Fibroblast of skin of left biceps (primary cell): Measurements from ENCODE around the gene SLC22A5.

ENCODE experiments used
- DNase-seq, 2 experiments: peaks; one replicate each; pipeline ENCODE4 v3.0.0-alpha.2; 2013; ENCODE audit warnings: low read depth in 2 of 2

SLC22A5 gene

DNA sequence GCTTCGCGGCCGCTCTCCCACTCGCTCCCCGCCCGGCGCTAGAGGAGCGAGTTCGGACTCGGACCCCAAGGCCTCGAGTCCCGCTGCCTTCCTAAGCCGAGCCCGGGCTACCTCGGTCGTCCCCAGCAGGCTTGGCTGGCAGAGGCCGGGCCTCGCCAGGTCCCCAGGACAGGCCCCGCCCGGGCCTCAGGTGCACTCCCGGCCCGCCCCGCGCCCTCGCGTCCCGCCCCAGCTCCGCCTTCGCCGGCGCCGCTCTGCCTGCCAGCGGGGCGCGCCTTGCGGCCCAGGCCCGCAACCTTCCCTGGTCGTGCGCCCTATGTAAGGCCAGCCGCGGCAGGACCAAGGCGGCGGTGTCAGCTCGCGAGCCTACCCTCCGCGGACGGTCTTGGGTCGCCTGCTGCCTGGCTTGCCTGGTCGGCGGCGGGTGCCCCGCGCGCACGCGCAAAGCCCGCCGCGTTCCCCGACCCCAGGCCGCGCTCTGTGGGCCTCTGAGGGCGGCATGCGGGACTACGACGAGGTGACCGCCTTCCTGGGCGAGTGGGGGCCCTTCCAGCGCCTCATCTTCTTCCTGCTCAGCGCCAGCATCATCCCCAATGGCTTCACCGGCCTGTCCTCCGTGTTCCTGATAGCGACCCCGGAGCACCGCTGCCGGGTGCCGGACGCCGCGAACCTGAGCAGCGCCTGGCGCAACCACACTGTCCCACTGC is at the start of gene SLC22A5:
Gene SLC22A5 (plus strand): TSS at position 237 of the 707 bp plus-strand sequence. CDS start 263 bp downstream, at position 500.
- DNase-seq, result no peak

DNA sequence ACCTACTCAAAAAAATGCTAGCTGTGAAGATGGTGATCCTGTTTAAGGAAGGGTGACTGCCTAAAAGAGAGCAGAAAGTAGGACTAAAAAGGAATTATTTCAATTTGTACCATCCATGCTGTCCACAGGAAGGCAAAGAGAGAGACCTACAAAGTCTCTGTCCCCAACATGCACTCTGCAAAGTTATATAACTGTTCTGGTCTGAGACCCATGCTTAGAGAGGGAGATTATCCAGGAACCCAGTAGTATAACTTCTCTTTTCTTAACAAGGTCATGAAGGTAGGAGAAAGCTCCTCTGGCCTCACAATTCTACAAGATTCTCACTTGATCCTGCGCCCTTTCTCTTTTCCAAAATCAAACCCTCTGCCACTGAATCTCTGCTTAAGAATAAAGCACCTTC is 49.5 kb upstream of the SLC22A5 start:
- no peak for DNase-seq

DNA sequence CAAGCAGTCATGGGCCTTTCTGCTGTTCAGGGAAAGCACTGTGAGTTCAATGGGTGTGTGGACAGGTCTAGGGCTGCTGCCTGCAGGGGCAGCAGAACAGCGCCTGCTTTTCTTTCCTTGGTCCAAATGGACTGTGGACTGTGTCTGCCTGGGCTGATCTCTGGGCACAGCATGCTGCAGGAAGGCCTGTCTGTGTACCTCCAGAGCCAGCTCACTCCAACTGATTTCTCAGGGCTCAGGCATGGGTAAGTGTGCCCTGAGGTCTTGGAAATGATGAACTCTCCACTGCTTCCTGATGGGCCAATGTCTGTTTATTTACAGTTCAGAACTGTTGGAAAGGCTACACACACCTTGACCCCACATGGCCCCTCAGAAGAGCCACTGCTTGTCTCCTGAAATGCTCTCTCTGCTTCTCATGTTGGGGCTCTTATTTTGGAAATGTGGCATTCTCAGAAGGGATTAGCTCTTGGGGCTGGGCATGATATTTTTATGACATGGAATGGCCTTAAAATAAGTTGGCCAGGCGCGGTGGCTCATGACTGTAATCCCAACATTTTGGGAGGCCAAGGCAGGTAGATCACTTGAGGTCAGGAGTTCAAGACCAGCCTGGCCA is 48.3 kb upstream of the SLC22A5 start:
- DNase-seq, result no peak

GRCh38 chr5:132322266-132322665 is 47.2 kb upstream of the SLC22A5 start:
- DNase-seq, result no peak

- no peak for DNase-seq
These were observed 46.3 kb upstream of the SLC22A5 start for GRCh38 chr5:132323202-132323601.

- DNase-seq, result no peak
These were observed 43.8 kb upstream of the SLC22A5 start for GRCh38 chr5:132325691-132326090.

DNA sequence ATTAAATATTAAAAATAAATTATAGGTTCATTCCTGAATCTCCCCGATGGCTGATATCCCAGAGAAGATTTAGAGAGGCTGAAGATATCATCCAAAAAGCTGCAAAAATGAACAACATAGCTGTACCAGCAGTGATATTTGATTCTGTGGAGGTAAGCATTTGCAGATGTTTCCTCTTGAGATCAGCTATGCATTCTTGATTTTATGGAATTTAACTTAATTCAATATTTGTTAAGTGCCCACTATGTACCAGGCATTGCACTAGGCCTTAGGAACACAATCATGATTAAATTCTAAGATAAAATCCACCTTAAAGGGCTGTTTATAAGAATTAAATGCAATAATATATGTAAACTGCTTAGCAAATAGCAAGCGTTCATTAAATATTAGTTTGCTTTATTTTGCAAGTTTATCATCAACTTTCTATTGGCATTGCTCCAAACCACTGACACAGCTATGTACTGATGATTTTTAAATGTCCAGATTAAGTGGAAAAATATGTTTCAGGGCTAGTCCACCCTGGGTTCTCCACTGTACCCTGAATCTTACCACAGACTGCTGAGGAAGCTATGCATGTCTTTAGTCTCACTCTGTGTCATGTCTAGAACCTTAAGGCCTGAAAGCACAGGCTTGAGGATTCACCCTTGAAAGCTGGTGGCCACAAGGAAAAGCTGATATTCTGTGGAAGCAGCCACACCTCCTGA is 42.1 kb upstream of the SLC22A5 start:
- DNase-seq, result peak; percentile 35 to 41

- no peak for DNase-seq
These were observed 34.7 kb upstream of the SLC22A5 start for GRCh38 chr5:132334812-132335211.

GRCh38 chr5:132335402-132335801 is 34.1 kb upstream of the SLC22A5 start:
- no peak for DNase-seq

DNA sequence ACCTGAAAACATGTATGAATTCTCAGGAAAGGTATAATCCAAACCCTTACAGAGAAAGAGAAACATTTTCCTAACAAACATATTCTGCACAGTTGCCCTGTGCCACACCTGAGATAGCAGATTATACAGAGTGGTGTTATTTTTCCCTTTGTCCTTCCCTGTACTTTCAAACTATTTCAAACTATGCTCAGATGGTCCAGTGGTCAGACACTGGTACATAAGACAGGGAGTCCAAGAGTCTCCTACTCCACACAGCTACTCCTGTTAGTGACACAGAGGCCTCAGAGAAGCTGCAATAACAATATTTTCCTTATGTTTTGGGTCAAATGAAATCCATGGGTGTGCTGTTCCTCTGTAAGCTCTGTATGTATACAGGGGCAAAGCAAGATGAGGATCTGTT is 30.0 kb upstream of the SLC22A5 start:
- no peak for DNase-seq

DNA sequence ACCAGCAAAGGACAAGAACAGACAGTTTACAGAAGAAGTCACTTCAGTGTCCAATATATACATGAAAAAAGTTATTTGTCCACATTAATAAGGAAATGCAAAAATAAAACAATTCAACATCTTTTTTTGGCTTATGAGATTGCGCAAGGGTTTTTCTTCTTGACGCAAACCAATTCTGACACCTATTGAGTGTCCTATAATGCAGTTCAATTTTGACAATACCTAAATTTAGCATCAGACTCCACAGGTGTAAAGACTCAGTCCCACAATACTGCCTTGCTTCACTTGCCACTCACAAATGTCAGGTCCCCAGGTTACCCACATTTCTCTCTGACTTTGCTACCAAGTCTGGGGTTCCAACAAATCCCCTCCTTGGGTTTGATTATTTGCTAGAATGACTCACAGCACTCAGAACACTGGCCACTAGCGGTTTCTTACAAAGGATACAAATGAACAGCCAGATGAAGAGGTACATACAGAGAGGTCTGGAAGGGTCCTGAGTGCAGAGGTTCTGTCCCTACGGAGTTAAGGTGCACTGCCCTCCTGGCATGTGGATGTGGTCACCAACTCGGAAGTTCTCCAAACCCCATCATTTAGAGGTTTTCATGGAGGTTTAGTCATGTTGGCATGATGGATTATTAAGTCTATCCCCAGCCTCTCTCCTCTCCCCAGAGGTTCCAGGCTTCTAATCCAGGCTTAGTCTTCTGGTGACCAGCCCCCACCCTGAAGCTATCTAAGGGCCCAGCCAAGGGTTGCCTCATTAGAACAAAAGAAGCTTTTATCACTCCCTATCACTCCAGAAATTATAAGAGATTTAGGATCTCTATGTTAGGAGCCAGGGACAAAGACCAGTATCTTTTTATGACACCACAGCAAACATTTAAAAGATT is 27.0 kb upstream of the SLC22A5 start:
- DNase-seq, result no peak

DNA sequence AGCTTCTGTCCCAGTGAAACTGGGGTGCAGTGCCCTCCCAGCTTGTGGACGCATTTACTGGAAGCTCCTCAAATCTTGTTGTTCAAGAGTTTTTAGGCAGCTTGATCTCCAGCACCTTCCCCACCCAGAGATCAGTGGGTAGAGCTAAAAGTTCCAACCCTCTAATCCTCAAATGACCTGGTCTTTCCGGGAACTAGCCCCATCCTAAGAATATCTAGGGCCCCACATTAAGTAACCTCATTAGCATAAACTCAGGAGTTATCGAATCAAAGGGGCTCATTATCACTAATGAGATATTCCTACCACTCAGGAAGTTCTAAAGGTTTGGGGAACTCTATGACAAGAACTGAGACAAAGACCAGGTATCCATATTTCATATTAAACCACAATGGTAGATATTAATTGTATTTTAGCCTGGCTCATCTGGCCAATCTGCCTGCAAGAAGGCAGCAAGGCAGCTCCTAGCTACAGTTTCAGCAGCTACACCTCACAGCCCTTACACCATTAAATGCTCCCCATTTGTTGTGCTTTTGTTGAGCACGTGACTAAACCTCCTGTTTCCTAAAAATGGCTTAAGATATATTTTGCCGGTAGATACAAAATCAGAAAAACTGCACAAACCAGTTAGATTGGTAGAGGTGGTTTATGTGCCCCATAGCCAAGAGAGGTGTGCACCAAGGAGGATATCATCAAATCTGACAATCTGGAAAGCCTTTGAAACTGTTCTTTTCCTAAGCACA is 24.6 kb upstream of the SLC22A5 start:
- no peak for DNase-seq

DNA sequence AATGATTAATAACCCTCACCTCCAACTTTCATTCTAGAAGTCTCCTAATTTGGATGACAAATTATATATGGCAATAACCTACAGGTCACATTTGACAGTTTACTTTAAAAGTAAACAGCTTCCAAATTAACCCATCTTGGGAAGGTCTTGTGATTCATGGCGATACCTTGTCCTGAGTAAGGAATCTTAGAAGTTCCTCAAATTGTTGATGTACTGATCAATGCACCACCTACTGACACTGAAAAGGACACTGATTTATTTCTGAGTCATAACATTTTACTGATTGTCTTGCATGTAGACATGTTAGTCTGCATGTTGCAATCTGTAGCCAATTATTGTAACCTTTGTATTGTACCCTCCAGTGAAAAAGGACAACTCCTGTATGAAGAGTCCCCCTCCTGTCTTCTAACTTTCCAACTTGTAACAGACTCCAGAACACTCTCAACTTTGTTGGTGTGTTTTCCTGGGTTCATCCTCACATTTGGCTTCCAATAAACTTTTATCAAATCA is 16.0 kb upstream of the SLC22A5 start:
- no peak for DNase-seq

GRCh38 chr5:132354381-132355139 is 14.9 kb upstream of the SLC22A5 start:
- DNase-seq, result no peak

DNA sequence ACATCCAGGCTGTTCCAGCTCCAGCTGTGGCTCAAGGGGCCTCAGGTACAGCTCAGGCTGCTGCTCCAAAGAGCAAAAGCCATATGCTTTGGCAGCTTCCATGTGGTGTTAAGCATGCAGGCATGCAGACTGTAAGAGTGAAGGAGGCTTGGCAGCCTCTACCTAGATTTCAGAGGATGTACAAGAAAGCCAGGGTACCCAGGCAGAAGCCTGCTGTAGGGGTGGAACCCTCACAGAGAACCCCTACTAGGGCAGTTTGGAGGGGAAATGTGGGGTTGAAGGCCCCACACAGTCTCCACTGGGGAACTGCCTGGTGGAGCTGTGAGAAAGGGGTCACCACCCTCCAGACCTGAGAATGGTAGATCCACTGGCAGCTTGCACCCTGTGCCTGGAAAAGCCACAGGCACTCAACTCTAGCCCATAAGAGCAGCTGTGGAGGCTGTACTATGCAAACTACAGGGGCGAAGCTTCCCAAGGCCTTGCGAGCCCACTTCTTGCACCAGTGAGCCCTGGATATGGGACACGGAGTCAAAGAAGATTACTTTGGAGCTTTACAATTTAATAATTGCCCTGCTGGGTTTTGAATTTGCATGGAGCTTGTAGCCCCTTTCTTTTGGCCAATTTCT is 14.3 kb upstream of the SLC22A5 start:
- no peak for DNase-seq

DNA sequence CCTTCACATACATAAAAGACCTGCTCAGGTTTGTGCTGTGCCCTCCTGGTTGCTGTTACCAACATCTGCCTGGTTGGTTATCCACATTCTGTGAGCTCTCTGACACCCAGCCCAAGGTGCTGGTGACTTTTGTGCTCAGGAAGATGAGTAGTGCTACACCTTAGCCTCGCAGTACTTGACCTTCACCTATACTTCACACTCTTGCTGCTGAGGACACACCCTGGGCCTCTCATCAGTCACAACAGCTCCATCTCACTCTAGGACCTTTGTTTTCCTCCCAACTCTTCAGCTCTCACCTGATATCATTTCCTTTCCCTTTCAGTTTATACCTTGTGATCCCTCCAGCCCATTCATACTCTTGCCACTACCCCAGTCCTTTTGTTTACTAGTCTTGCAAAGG is 10.7 kb upstream of the SLC22A5 start:
- DNase-seq, result no peak

DNA sequence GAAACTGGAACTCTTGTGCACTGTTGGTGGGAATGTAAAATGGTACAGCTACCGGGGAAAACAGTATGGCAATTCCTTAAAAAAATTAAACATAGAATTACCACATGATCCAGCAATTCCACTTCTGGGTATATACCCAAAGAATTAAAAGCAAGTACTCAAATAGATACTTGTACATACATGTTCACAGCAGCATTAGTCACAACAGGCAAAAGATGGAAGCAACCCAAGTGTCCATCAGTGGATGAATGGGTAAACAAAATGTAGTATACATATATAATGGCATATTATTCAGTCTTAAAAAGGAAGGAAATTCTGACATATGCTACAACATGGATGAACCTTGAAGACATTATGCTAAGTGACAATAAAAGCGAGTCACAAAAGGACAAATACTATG is 7.4 kb upstream of the SLC22A5 start:
- DNase-seq, result no peak

- DNase-seq, result peak; percentile 31 to 37
These were observed 5.9 kb upstream of the SLC22A5 start for GRCh38 chr5:132363431-132364112.

DNA sequence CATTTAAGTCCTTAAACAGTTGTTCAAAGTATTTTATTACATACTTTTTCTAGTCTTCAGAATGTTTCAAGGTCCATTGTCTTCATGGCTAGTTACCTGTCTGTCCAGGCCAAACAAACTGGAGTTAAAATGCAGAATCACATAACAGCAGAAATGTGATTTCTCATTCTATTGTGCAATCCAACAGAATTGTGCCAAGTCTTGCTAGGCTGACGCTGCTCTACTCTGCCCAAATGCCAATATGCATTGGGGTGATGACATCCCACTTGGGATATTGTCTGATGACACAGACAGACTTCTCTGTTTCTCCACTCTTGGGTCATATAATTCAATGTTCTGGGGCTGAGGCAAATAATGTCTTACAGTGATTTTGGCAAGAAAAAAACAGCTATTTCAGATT is 5.2 kb upstream of the SLC22A5 start:
- DNase-seq, result no peak
